GM18508 (cell line): ENCODE measurements around the gene CD58.

Experiments used
- ATAC-seq: cut with Tn5 transposase; IDR thresholded peaks from one replicate; pipeline ENCODE4 v1.9.1; 2021; ENCODE audit warnings: moderate number of reproducible peaks; ENCODE audit not compliant: insufficient read depth, unreplicated experiment

The CD58 gene

GRCh38 chr1:116481934-116482333 is 88.9 kb downstream of the CD58 start:
- no peak for ATAC-seq

- no peak for ATAC-seq
Measured at GRCh38 chr1:116478621-116479020, 92.2 kb downstream of the CD58 start.

- no peak for ATAC-seq
Measured at GRCh38 chr1:116477429-116477828, 93.4 kb downstream of the CD58 start.

- ATAC-seq: no peak
Measured at GRCh38 chr1:116476321-116476720, 94.5 kb downstream of the CD58 start.

GRCh38 chr1:116475850-116476218 is 95.0 kb downstream of the CD58 start:
- no peak for ATAC-seq

GRCh38 chr1:116474921-116475849 is 95.6 kb downstream of the CD58 start:
- no peak for ATAC-seq

GRCh38 chr1:116472431-116472961 is 98.3 kb downstream of the CD58 start:
- ATAC-seq: no peak

- no peak for ATAC-seq
Measured at GRCh38 chr1:116471241-116471640, 99.6 kb downstream of the CD58 start.

GRCh38 chr1:116470671-116471070 is 100.2 kb downstream of the CD58 start:
- ATAC-seq: no peak

- no peak for ATAC-seq
Measured at GRCh38 chr1:116466810-116467557, 103.8 kb downstream of the CD58 start.

- no peak for ATAC-seq
Measured at GRCh38 chr1:116465845-116466685, 104.8 kb downstream of the CD58 start.

- ATAC-seq: no peak
Measured at GRCh38 chr1:116465477-116465844, 105.4 kb downstream of the CD58 start.
